HEK293 (cell line): ENCODE results near the gene WDR35.
"Not testable (repeated sequence)": the region's sequence is repeated elsewhere in the genome, so short reads cannot be mapped to it uniquely, and the experiment has no call there.

Experiments
- CTCF ChIA-PET: fragments of 350-600 bp; formaldehyde crosslinking; extraction: SDS; loops from one replicate; lab custom pipeline; 2021; ENCODE audit warnings: antibody characterized with exemption; lab: Yijun Ruan, JAX
- POLR2A ChIA-PET: fragments of 300-600 bp; formaldehyde crosslinking; extraction: SDS; loops from one replicate; lab custom pipeline; 2020; ENCODE audit warnings: antibody characterized with exemption, inconsistent platforms; lab: Yijun Ruan, JAX
- H3K27ac ChIP-seq: fragments of 200-500 bp; sonication (Bioruptor generic); 2 replicates; pipeline ENCODE4 v1.5.1; 2014; ENCODE audit warnings: low read depth, low read length, control low read depth, inconsistent platforms; ENCODE audit errors: extremely low read depth
- H3K36me3 ChIP-seq, 2 experiments: fragments of 200-500 bp in 1 of 2; sonication (Bioruptor generic) in 1 of 2; 1 replicate in 1 of 2; 2 replicates in 1 of 2; pipeline ENCODE4 v1.5.1; 2014 to 2017; ENCODE audit warnings: inconsistent platforms in 2 of 2, low read length in 2 of 2; ENCODE audit not compliant: control insufficient read depth in 2 of 2, insufficient read depth in 1 of 2
- H3K4me1 ChIP-seq: fragments of 200-500 bp; sonication (Bioruptor generic); 2 replicates; pipeline ENCODE4 v1.5.1; 2014; ENCODE audit warnings: mild to moderate bottlenecking, low read length, inconsistent platforms; ENCODE audit not compliant: control insufficient read depth, insufficient read depth
- H3K4me3 ChIP-seq: 2 replicates; pipeline ENCODE4 v1.5.1; 2011; ENCODE audit warnings: low read depth, mild to moderate bottlenecking, control low read depth, low read length, moderate library complexity
- H3K9me3 ChIP-seq: fragments of 200-500 bp; sonication (Bioruptor generic); 2 replicates; pipeline ENCODE4 v1.5.1; 2014; ENCODE audit warnings: low read depth, low read length, inconsistent platforms; ENCODE audit not compliant: control insufficient read depth, insufficient read depth
- BCL11B ChIP-seq: fragments of 450-650 bp; formaldehyde crosslinking; IDR thresholded peaks from 2 replicates; pipeline ENCODE4 v1.5.1; 2016; ENCODE audit warnings: low read depth, missing biosample characterization, missing genetic modification characterization
- GLI2 ChIP-seq: fragments of 450-650 bp; formaldehyde crosslinking; IDR thresholded peaks from 2 replicates; pipeline ENCODE4; 2017; ENCODE audit warnings: missing biosample characterization, missing genetic modification characterization, low read depth, borderline replicate concordance
- GLI4 ChIP-seq: fragments of 450-650 bp; formaldehyde crosslinking; IDR thresholded peaks from 2 replicates; pipeline ENCODE4 v1.5.1; 2016; ENCODE audit warnings: missing biosample characterization, missing genetic modification characterization
- HOXA7 ChIP-seq: sonication (generic); formaldehyde crosslinking; IDR thresholded peaks from 2 replicates; pipeline ENCODE4 v1.8.1; 2022; ENCODE audit warnings: missing genetic modification reagents, borderline replicate concordance
- KLF1 ChIP-seq: fragments of 450-650 bp; formaldehyde crosslinking; IDR thresholded peaks from 2 replicates; pipeline ENCODE4 v1.5.1; 2016; ENCODE audit warnings: missing biosample characterization, missing genetic modification characterization
- MZF1 ChIP-seq: fragments of 450-650 bp; formaldehyde crosslinking; IDR thresholded peaks from 2 replicates; pipeline ENCODE4 v1.5.1; 2017; ENCODE audit warnings: missing biosample characterization, missing genetic modification characterization, borderline replicate concordance
- ZEB2 ChIP-seq: fragments of 450-650 bp; formaldehyde crosslinking; IDR thresholded peaks from 2 replicates; pipeline ENCODE4 v1.5.1; 2016; ENCODE audit warnings: missing biosample characterization, missing genetic modification characterization
- ZFHX2 ChIP-seq: fragments of 450-650 bp; formaldehyde crosslinking; conservative IDR thresholded peaks from 2 replicates; pipeline ENCODE4 v1.5.1; 2016; ENCODE audit warnings: missing biosample characterization, missing genetic modification characterization
- ZFP37 ChIP-seq: fragments of 450-650 bp; formaldehyde crosslinking; IDR thresholded peaks from 2 replicates; pipeline ENCODE4 v1.5.1; 2016; ENCODE audit warnings: missing biosample characterization, missing genetic modification characterization
- ZIC2 ChIP-seq: fragments of 450-650 bp; formaldehyde crosslinking; IDR thresholded peaks from 2 replicates; pipeline ENCODE4 v1.5.1; 2016; ENCODE audit warnings: missing biosample characterization, missing genetic modification characterization
- ZNF138 ChIP-seq: fragments of 450-650 bp; formaldehyde crosslinking; IDR thresholded peaks from 2 replicates; pipeline ENCODE4 v1.5.1; 2016; ENCODE audit warnings: missing biosample characterization, missing genetic modification characterization, borderline replicate concordance
- ZNF184 ChIP-seq: fragments of 450-650 bp; IDR thresholded peaks from 2 replicates; pipeline ENCODE4 v1.5.1; 2018; ENCODE audit warnings: missing biosample characterization, mild to moderate bottlenecking, missing genetic modification characterization
- ZNF211 ChIP-seq: fragments of 450-650 bp; formaldehyde crosslinking; IDR thresholded peaks from 2 replicates; pipeline ENCODE4 v1.5.1; 2016; ENCODE audit warnings: low read depth, missing biosample characterization, missing genetic modification characterization
- ZNF530 ChIP-seq: fragments of 450-650 bp; formaldehyde crosslinking; IDR thresholded peaks from 2 replicates; pipeline ENCODE4 v1.5.1; 2016; ENCODE audit warnings: low read depth, missing biosample characterization, missing genetic modification characterization
- ZNF707 ChIP-seq: fragments of 450-650 bp; formaldehyde crosslinking; IDR thresholded peaks from 2 replicates; pipeline ENCODE4 v1.5.1; 2016; ENCODE audit warnings: missing biosample characterization, missing genetic modification characterization
- TF ChIP-seq, protein P1 (sequence below): fragments of 450-650 bp; formaldehyde crosslinking; IDR thresholded peaks from 2 replicates; pipeline ENCODE4 v1.5.1; 2016; ENCODE audit warnings: missing biosample characterization, missing genetic modification characterization
- TF ChIP-seq, protein P2 (sequence below): fragments of 450-650 bp; formaldehyde crosslinking; IDR thresholded peaks from 2 replicates; pipeline ENCODE4 v1.5.1; 2016; ENCODE audit warnings: missing biosample characterization, missing genetic modification characterization, low read depth
- TF ChIP-seq, protein P3 (sequence below): fragments of 450-650 bp; formaldehyde crosslinking; IDR thresholded peaks from 2 replicates; pipeline ENCODE4 v1.5.1; 2016; ENCODE audit warnings: missing biosample characterization, missing genetic modification characterization
- TF ChIP-seq, protein P4 (sequence below): fragments of 450-650 bp; formaldehyde crosslinking; IDR thresholded peaks from 2 replicates; pipeline ENCODE4 v1.5.0; 2017; ENCODE audit warnings: missing biosample characterization, missing genetic modification characterization, borderline replicate concordance

WDR35 gene

DNA sequence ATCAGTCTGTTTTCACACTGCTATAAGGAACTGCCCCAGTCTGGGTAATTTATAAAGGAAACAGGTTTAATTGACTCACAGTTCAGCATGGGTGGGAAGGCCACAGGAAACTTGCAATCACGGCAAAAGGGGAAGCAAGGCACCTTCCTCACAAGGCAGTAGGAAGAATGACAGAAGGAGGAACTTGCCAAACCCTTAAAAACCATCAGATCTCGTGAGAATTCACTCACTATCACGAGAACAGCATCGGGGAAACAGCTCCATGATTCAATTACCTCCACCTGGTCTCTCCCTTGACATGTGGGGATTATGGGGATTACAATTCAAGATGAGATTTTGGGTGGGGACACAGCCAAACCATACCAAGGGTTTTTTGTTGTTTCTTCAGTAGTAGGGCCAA lies 97.9 kb downstream of the WDR35 start:
- CTCF ChIA-PET: interaction anchor here (0.7 kb wide), 1 partner anchor 16 kb away, joined by 3 read pairs; no protein-coding TSS in a partner anchor
- H3K4me3 ChIP-seq, H3K9me3 ChIP-seq, POLR2A ChIA-PET, H3K36me3 ChIP-seq, H3K4me1 ChIP-seq: not testable (repeated sequence)
- TF ChIP-seq MZF1 (tag by site-specific recombination): peak; percentile 88; the same call in 1 of the 2 replicates
- TF ChIP-seq, all 188 proteins: peak for 1; not testable (repeated sequence) for 187
- H3K27ac ChIP-seq: not testable (repeated sequence)

DNA sequence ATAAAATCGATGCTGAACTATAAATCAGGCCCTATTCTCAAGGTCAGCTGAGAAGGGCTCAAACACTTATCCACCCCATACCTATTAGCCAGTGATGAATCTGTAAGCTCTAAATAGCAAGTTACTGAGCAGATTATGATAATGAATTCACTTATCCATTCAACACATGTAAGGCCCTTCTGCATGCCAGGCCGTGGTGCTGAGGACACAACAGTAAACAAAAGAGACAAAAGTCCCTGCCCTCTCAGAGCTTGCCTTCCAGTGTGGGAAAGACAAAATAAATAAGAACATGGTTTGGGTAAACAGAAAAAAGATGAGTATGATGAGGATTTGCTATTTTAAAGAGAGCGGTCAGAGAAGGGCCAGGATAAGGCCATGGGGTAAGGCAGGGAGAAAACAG lies 99.8 kb downstream of the WDR35 start:
- TF ChIP-seq GLI2 (tag by site-specific recombination) (no peak), GLI4 (tag by site-specific recombination) (no peak), ZNF211 (tag by site-specific recombination) (no peak), ZIC2 (tag by site-specific recombination) (no peak), ZNF530 (tag by site-specific recombination) (no peak), ZFP37 (tag by site-specific recombination) (no peak), BCL11B (tag by site-specific recombination) (no peak)
- TF ChIP-seq, protein P1, sequence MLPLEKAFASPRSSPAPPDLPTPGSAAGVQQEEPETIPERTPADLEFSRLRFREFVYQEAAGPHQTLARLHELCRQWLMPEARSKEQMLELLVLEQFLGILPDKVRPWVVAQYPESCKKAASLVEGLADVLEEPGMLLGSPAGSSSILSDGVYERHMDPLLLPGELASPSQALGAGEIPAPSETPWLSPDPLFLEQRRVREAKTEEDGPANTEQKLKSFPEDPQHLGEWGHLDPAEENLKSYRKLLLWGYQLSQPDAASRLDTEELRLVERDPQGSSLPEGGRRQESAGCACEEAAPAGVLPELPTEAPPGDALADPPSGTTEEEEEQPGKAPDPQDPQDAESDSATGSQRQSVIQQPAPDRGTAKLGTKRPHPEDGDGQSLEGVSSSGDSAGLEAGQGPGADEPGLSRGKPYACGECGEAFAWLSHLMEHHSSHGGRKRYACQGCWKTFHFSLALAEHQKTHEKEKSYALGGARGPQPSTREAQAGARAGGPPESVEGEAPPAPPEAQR (tag by site-specific recombination): no peak
- TF ChIP-seq, protein P2, sequence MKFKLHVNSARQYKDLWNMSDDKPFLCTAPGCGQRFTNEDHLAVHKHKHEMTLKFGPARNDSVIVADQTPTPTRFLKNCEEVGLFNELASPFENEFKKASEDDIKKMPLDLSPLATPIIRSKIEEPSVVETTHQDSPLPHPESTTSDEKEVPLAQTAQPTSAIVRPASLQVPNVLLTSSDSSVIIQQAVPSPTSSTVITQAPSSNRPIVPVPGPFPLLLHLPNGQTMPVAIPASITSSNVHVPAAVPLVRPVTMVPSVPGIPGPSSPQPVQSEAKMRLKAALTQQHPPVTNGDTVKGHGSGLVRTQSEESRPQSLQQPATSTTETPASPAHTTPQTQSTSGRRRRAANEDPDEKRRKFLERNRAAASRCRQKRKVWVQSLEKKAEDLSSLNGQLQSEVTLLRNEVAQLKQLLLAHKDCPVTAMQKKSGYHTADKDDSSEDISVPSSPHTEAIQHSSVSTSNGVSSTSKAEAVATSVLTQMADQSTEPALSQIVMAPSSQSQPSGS (tag by site-specific recombination): no peak
- H3K27ac ChIP-seq: no peak overlapping the region
- POLR2A ChIA-PET: no interaction called here
- CTCF ChIA-PET: no interaction called here
- H3K4me3 ChIP-seq: no peak overlapping the region
- H3K36me3 ChIP-seq: no peaks in the 10 kb centered on the region
- no peaks in the 10 kb centered on the region for H3K4me1 ChIP-seq
- H3K9me3 ChIP-seq: no peaks in the 10 kb centered on the region

DNA sequence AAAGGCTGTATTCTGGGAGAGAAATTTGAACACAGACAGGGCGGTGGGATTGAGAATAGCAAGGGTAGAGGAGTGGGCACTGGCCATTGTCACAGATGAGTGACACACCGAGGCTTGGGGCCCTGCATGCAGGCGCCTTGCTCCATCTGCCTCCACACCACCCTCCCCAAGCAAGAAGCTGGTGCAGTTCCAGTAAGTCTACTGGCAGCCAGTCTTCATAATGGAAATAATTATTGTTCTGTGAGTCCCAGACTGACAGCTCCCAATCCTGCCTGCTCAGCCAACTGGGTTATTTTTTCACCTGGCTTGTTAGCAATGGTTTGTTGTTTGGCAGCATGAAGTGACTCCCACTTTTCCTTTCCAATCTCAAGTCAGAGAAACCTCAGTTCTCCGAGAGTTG lies 101.1 kb downstream of the WDR35 start:
- ChIA-PET CTCF (interaction anchor here (0.7 kb wide), 1 partner anchor 14 kb away, joined by 3 read pairs; no protein-coding TSS in a partner anchor), POLR2A (no interaction called here)
- Histone ChIP-seq H3K4me3 (no peak overlapping the region), H3K27ac (no peak overlapping the region), H3K4me1 (no peaks in the 10 kb centered on the region), H3K9me3 (no peaks in the 10 kb centered on the region), H3K36me3 (no peaks in the 10 kb centered on the region)
- TF ChIP-seq ZNF138 (tag by site-specific recombination) (no peak), KLF1 (tag by site-specific recombination) (no peak), HOXA7 (no peak), ZFHX2 (no peak), ZNF184 (tag by site-specific recombination) (no peak), ZNF707 (tag by site-specific recombination) (no peak), ZEB2 (tag by site-specific recombination) (no peak), ZNF530 (tag by site-specific recombination) (no peak)
- TF ChIP-seq, protein P3, sequence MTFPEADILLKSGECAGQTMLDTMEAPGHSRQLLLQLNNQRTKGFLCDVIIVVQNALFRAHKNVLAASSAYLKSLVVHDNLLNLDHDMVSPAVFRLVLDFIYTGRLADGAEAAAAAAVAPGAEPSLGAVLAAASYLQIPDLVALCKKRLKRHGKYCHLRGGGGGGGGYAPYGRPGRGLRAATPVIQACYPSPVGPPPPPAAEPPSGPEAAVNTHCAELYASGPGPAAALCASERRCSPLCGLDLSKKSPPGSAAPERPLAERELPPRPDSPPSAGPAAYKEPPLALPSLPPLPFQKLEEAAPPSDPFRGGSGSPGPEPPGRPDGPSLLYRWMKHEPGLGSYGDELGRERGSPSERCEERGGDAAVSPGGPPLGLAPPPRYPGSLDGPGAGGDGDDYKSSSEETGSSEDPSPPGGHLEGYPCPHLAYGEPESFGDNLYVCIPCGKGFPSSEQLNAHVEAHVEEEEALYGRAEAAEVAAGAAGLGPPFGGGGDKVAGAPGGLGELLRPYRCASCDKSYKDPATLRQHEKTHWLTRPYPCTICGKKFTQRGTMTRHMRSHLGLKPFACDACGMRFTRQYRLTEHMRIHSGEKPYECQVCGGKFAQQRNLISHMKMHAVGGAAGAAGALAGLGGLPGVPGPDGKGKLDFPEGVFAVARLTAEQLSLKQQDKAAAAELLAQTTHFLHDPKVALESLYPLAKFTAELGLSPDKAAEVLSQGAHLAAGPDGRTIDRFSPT (tag by site-specific recombination): no peak
- TF ChIP-seq, protein P4, sequence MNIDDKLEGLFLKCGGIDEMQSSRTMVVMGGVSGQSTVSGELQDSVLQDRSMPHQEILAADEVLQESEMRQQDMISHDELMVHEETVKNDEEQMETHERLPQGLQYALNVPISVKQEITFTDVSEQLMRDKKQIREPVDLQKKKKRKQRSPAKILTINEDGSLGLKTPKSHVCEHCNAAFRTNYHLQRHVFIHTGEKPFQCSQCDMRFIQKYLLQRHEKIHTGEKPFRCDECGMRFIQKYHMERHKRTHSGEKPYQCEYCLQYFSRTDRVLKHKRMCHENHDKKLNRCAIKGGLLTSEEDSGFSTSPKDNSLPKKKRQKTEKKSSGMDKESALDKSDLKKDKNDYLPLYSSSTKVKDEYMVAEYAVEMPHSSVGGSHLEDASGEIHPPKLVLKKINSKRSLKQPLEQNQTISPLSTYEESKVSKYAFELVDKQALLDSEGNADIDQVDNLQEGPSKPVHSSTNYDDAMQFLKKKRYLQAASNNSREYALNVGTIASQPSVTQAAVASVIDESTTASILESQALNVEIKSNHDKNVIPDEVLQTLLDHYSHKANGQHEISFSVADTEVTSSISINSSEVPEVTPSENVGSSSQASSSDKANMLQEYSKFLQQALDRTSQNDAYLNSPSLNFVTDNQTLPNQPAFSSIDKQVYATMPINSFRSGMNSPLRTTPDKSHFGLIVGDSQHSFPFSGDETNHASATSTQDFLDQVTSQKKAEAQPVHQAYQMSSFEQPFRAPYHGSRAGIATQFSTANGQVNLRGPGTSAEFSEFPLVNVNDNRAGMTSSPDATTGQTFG (tag by site-specific recombination): no peak
